ENCODE data around the gene RBPMS2. TPM values are rescaled to one million over a fixed set of nuclear protein-coding genes. Genes with fewer than 3 reads are reported as not detected.

Gene RBPMS2
- total RNA-seq, result 0.46 TPM

GRCh38 chr15:64775551-64776401, at the start of gene RBPMS2:
RBPMS2 (minus strand) TSS chr15:64775589; CDS start chr15:64775319, 270 bp downstream.

Small RNA genes lying within 50 kb of the gene (small RNA-seq; reads per million reads assigned to genes)
- gene AC100830.2, result not detected
- not detected for gene MIR1272

Other genes starting within 250 kb of the RBPMS2 start
- 2.3 TPM for gene PIF1, start 50.1 kb upstream of the RBPMS2 start, total RNA-seq
- gene PLEKHO2, start 66.3 kb upstream of the RBPMS2 start, total RNA-seq, result 7.6 TPM
- 13.8 TPM for gene ANKDD1A, start 136.3 kb upstream of the RBPMS2 start, total RNA-seq
- gene SPG21, start 214.3 kb upstream of the RBPMS2 start, total RNA-seq, result 55.8 TPM